OCI-LY1 (cell line): Measurements from ENCODE around the gene DDX42.
"Not testable (repeated sequence)": the region's sequence is repeated elsewhere in the genome, so short reads cannot be mapped to it uniquely, and the experiment has no call there.

Experiments
- H2AFZ ChIP-seq: fragments of 200-600 bp; sonication (generic), shearing (Covaris generic); 2 replicates; pipeline ENCODE4 v1.6.0; 2014; ENCODE audit warnings: antibody characterized with exemption, mild to moderate bottlenecking, low read length
- H3F3A ChIP-seq: fragments of 200-600 bp; sonication (generic), shearing (Covaris generic); 2 replicates; pipeline ENCODE4 v1.6.0; 2014; ENCODE audit warnings: mild to moderate bottlenecking, antibody characterized with exemption, low read length, moderate library complexity; ENCODE audit not compliant: insufficient read depth
- H3K27ac ChIP-seq: fragments of 200-600 bp; sonication (generic); 2 replicates; pipeline ENCODE4 v1.5.1; 2014; ENCODE audit warnings: low read length, mixed run types, mild to moderate bottlenecking, low read depth; ENCODE audit not compliant: poor library complexity, severe bottlenecking
- H3K27me3 ChIP-seq: fragments of 200-600 bp; sonication (generic); 2 replicates; pipeline ENCODE4 v1.6.0; 2014; ENCODE audit warnings: antibody characterized with exemption, mild to moderate bottlenecking, low read length, moderate library complexity; ENCODE audit not compliant: insufficient read depth
- H3K36me3 ChIP-seq: fragments of 200-600 bp; sonication (generic); 2 replicates; pipeline ENCODE4 v1.6.1; 2014; ENCODE audit warnings: mild to moderate bottlenecking, antibody characterized with exemption, low read length, moderate library complexity, mixed read lengths; ENCODE audit not compliant: insufficient read depth
- H3K4me1 ChIP-seq: fragments of 200-600 bp; sonication (generic); 2 replicates; pipeline ENCODE4 v1.5.1; 2014; ENCODE audit warnings: mild to moderate bottlenecking, low read length, moderate library complexity; ENCODE audit not compliant: insufficient read depth, severe bottlenecking
- H3K4me2 ChIP-seq: fragments of 200-600 bp; sonication (generic), shearing (Covaris generic); 2 replicates; pipeline ENCODE4 v1.6.1; 2014; ENCODE audit warnings: low read length
- H3K4me3 ChIP-seq: fragments of 200-600 bp; sonication (generic); 2 replicates; pipeline ENCODE4 v1.5.1; 2014; ENCODE audit warnings: low read length, low read depth, mild to moderate bottlenecking, mixed read lengths; ENCODE audit not compliant: poor library complexity, severe bottlenecking
- H3K79me2 ChIP-seq: fragments of 200-600 bp; shearing (Covaris generic); 2 replicates; pipeline ENCODE4 v1.6.1; 2016; ENCODE audit warnings: mixed run types, low read length, mixed read lengths; ENCODE audit not compliant: insufficient read depth
- H3K9ac ChIP-seq: fragments of 200-600 bp; sonication (generic), shearing (Covaris generic); 2 replicates; pipeline ENCODE4 v1.6.1; 2014; ENCODE audit warnings: mild to moderate bottlenecking, low read length, mixed read lengths
- H3K9me2 ChIP-seq: fragments of 200-600 bp; sonication (generic), shearing (Covaris generic); 2 replicates; pipeline ENCODE4 v1.6.1; 2014; ENCODE audit warnings: low read depth, mild to moderate bottlenecking, low read length, mixed read lengths
- H3K9me3 ChIP-seq: fragments of 200-600 bp; shearing (Covaris generic); 2 replicates; pipeline ENCODE4 v1.6.1; 2014; ENCODE audit warnings: low read length, mixed read lengths
- H4K20me1 ChIP-seq: fragments of 200-600 bp; sonication (generic), shearing (Covaris generic); 2 replicates; pipeline ENCODE4 v1.6.0; 2016; ENCODE audit warnings: mild to moderate bottlenecking, low read length; ENCODE audit not compliant: insufficient read depth
- EZH2 ChIP-seq: fragments of 200-600 bp; sonication (generic), shearing (Covaris generic); IDR thresholded peaks from 2 replicates; pipeline ENCODE4 v1.8.0; 2017; ENCODE audit warnings: borderline replicate concordance, mixed run types, mild to moderate bottlenecking, antibody characterized with exemption, low read length, moderate library complexity, mixed read lengths
- TF ChIP-seq, protein P1 (sequence below): fragments of 200-600 bp; sonication (generic), shearing (Covaris generic); IDR thresholded peaks from 2 replicates; pipeline ENCODE4 v1.5.1; 2017; ENCODE audit warnings: mild to moderate bottlenecking, antibody characterized with exemption, low read length, moderate library complexity, mixed read lengths

Gene DDX42

GRCh38 chr17:63855185-63855584 lies 81.2 kb downstream of the DDX42 start:
- TF ChIP-seq EZH2: no peak
- TF ChIP-seq, protein P1, sequence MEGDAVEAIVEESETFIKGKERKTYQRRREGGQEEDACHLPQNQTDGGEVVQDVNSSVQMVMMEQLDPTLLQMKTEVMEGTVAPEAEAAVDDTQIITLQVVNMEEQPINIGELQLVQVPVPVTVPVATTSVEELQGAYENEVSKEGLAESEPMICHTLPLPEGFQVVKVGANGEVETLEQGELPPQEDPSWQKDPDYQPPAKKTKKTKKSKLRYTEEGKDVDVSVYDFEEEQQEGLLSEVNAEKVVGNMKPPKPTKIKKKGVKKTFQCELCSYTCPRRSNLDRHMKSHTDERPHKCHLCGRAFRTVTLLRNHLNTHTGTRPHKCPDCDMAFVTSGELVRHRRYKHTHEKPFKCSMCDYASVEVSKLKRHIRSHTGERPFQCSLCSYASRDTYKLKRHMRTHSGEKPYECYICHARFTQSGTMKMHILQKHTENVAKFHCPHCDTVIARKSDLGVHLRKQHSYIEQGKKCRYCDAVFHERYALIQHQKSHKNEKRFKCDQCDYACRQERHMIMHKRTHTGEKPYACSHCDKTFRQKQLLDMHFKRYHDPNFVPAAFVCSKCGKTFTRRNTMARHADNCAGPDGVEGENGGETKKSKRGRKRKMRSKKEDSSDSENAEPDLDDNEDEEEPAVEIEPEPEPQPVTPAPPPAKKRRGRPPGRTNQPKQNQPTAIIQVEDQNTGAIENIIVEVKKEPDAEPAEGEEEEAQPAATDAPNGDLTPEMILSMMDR: no peak
- Histone ChIP-seq H3K4me3 (no peak overlapping the region), H3K27ac (no peak overlapping the region), H3K27me3 (no peaks in the 10 kb centered on the region), H3K4me1 (no peaks in the 10 kb centered on the region), H3K9ac (no peak overlapping the region), H3K9me2 (no peaks in the 10 kb centered on the region), H3K36me3 (no peaks in the 10 kb centered on the region), H3K79me2 (no peaks in the 10 kb centered on the region), H3F3A (no peaks in the 10 kb centered on the region), H4K20me1 (no peaks in the 10 kb centered on the region), H2AFZ (no peak overlapping the region), H3K9me3 (no peaks in the 10 kb centered on the region), H3K4me2 (no peak overlapping the region)

- not testable (repeated sequence) for H3K27ac ChIP-seq, H3K4me3 ChIP-seq, H3K4me2 ChIP-seq
Observed at GRCh38 chr17:63856425-63856824, 82.5 kb downstream of the DDX42 start.

DNA sequence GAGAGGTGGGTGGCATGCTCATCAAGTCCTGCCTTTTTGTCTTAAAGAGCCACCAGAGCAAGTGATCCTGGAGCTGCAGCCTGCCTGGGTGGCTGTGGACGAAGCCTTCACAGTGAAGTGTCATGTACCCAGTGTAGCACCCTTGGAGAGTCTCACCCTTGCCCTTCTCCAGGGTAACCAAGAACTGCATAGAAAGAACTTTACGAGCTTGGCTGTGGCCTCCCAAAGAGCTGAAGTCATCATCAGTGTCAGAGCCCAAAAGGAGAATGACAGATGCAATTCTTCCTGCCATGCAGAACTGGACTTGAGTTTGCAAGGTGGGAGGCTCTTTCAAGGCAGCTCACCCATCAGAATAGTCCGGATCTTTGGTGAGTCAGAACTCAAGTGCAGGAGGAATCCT lies 85.3 kb downstream of the DDX42 start:
- no peaks in the 10 kb centered on the region for H3K36me3 ChIP-seq
- no peaks in the 10 kb centered on the region for H3K79me2 ChIP-seq
- no peaks in the 10 kb centered on the region for H3K9me3 ChIP-seq
- 0 out of 2 replicates have a peak, but pooled peaks cover 5% of the 10 kb centered on the region for H3K27me3 ChIP-seq
- H3K9ac ChIP-seq: no peak overlapping the region
- H3K27ac ChIP-seq: no peak overlapping the region
- no peak overlapping the region for H2AFZ ChIP-seq
- H3F3A ChIP-seq: no peaks in the 10 kb centered on the region
- H4K20me1 ChIP-seq: no peaks in the 10 kb centered on the region
- TF ChIP-seq EZH2: no peak
- TF ChIP-seq, protein P1: no peak
- no peaks in the 10 kb centered on the region for H3K9me2 ChIP-seq
- no peak overlapping the region for H3K4me3 ChIP-seq
- H3K4me1 ChIP-seq: no peaks in the 10 kb centered on the region
- no peak overlapping the region for H3K4me2 ChIP-seq

More at GRCh38 chr17:63856425-63856824, 82.5 kb downstream of the DDX42 start:
- H3K9me2 ChIP-seq, H3K9me3 ChIP-seq, H4K20me1 ChIP-seq, H3K4me1 ChIP-seq, H3K9ac ChIP-seq, H2AFZ ChIP-seq, H3K27me3 ChIP-seq, H3K79me2 ChIP-seq, H3K36me3 ChIP-seq, H3F3A ChIP-seq: not testable (repeated sequence)

- H3K27ac ChIP-seq, H3K79me2 ChIP-seq, H3K4me3 ChIP-seq, H3K4me2 ChIP-seq, H3K9me2 ChIP-seq, H3K36me3 ChIP-seq, H3K9me3 ChIP-seq, H3K27me3 ChIP-seq, H3F3A ChIP-seq, H4K20me1 ChIP-seq, H2AFZ ChIP-seq, H3K9ac ChIP-seq, H3K4me1 ChIP-seq: not testable (repeated sequence)
Observed at GRCh38 chr17:63866625-63867024, 92.7 kb downstream of the DDX42 start.
